ENCODE measurements around the gene SREBF2. TPM values are rescaled to one million over a fixed set of nuclear protein-coding genes. Genes with fewer than 3 reads are reported as not detected.

SREBF2 gene
- total and polyA plus RNA-seq, 2 of the 13 experiments (the other 11 are each of a cell fraction or from before 2014, with no cell fraction given): 53.8 to 72.6 TPM

DNA sequence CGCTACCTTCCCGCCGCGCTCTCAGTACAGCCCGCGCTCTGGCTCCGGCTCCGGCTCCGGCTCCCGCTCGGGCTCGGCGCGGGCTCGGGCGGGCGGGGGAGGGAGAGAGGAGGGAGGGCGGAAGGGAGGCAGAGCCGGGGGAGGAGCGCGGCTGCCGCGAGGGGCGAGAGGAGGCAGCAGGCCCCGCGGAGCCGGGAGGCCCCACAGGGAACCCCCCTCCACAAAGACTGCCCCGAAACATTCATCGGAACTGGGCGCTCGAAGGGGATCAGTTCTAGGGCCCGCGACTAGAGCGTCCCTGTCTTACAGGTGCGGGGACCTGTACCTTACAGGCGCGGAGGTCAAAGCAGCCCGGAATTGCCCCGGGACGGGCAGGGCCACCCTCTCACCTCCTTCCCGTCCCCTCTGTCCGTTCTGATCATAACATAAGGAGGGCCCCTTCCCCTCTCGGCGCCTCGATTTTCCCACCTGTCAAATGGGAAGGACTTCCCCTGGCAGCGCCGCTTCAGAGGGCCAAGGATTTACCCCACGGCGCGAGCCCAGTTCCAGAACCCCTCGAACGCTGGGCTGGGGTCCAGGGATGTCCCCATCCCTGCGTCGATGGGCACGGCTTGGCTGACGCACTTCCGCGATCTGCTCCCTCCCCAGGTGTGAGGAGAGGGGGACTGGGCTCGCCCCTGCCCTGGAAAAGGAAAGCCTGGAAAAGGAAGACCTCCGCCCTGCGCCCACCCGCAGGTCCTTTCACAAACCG, 82.3 kb downstream of the SREBF2 start, which contains the start of gene SHISA8 (continued):
- TF ChIP-seq, protein P1, sequence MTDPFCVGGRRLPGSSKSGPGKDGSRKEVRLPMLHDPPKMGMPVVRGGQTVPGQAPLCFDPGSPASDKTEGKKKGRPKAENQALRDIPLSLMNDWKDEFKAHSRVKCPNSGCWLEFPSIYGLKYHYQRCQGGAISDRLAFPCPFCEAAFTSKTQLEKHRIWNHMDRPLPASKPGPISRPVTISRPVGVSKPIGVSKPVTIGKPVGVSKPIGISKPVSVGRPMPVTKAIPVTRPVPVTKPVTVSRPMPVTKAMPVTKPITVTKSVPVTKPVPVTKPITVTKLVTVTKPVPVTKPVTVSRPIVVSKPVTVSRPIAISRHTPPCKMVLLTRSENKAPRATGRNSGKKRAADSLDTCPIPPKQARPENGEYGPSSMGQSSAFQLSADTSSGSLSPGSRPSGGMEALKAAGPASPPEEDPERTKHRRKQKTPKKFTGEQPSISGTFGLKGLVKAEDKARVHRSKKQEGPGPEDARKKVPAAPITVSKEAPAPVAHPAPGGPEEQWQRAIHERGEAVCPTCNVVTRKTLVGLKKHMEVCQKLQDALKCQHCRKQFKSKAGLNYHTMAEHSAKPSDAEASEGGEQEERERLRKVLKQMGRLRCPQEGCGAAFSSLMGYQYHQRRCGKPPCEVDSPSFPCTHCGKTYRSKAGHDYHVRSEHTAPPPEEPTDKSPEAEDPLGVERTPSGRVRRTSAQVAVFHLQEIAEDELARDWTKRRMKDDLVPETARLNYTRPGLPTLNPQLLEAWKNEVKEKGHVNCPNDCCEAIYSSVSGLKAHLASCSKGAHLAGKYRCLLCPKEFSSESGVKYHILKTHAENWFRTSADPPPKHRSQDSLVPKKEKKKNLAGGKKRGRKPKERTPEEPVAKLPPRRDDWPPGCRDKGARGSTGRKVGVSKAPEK (CRISPR knock-in tag; IDR thresholded peaks at IDR 0.05; ENCODE audit: borderline replicate concordance): no peak
- no peak for TF ChIP-seq NR2F1 (CRISPR knock-in tag; IDR thresholded peaks at IDR 0.05)
- TF ChIP-seq, protein P2, sequence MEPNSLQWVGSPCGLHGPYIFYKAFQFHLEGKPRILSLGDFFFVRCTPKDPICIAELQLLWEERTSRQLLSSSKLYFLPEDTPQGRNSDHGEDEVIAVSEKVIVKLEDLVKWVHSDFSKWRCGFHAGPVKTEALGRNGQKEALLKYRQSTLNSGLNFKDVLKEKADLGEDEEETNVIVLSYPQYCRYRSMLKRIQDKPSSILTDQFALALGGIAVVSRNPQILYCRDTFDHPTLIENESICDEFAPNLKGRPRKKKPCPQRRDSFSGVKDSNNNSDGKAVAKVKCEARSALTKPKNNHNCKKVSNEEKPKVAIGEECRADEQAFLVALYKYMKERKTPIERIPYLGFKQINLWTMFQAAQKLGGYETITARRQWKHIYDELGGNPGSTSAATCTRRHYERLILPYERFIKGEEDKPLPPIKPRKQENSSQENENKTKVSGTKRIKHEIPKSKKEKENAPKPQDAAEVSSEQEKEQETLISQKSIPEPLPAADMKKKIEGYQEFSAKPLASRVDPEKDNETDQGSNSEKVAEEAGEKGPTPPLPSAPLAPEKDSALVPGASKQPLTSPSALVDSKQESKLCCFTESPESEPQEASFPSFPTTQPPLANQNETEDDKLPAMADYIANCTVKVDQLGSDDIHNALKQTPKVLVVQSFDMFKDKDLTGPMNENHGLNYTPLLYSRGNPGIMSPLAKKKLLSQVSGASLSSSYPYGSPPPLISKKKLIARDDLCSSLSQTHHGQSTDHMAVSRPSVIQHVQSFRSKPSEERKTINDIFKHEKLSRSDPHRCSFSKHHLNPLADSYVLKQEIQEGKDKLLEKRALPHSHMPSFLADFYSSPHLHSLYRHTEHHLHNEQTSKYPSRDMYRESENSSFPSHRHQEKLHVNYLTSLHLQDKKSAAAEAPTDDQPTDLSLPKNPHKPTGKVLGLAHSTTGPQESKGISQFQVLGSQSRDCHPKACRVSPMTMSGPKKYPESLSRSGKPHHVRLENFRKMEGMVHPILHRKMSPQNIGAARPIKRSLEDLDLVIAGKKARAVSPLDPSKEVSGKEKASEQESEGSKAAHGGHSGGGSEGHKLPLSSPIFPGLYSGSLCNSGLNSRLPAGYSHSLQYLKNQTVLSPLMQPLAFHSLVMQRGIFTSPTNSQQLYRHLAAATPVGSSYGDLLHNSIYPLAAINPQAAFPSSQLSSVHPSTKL (CRISPR knock-in tag; IDR thresholded peaks at IDR 0.05): no peak
- no peak for TF ChIP-seq SOX13 (IDR thresholded peaks at IDR 0.05)
- 0 out of 4 replicates have a peak, but pooled peaks of 1 of the 2 experiments have one; percentile 7 for TF ChIP-seq SOX13 (CRISPR knock-in tag; conservative IDR thresholded peaks at IDR 0.05 in 1 of 2, IDR thresholded peaks at IDR 0.05 in 1 of 2)
- TF ChIP-seq, protein P3, sequence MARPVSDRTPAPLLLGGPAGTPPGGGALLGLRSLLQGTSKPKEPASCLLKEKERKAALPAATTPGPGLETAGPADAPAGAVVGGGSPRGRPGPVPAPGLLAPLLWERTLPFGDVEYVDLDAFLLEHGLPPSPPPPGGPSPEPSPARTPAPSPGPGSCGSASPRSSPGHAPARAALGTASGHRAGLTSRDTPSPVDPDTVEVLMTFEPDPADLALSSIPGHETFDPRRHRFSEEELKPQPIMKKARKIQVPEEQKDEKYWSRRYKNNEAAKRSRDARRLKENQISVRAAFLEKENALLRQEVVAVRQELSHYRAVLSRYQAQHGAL (CRISPR knock-in tag; IDR thresholded peaks at IDR 0.05; ENCODE audit: not compliant biosample characterization): no peak
- TF ChIP-seq, protein P4, sequence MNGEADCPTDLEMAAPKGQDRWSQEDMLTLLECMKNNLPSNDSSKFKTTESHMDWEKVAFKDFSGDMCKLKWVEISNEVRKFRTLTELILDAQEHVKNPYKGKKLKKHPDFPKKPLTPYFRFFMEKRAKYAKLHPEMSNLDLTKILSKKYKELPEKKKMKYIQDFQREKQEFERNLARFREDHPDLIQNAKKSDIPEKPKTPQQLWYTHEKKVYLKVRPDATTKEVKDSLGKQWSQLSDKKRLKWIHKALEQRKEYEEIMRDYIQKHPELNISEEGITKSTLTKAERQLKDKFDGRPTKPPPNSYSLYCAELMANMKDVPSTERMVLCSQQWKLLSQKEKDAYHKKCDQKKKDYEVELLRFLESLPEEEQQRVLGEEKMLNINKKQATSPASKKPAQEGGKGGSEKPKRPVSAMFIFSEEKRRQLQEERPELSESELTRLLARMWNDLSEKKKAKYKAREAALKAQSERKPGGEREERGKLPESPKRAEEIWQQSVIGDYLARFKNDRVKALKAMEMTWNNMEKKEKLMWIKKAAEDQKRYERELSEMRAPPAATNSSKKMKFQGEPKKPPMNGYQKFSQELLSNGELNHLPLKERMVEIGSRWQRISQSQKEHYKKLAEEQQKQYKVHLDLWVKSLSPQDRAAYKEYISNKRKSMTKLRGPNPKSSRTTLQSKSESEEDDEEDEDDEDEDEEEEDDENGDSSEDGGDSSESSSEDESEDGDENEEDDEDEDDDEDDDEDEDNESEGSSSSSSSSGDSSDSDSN (CRISPR knock-in tag; IDR thresholded peaks at IDR 0.05): peak; percentile 46; the same call in 1 of the 2 replicates
- TF ChIP-seq NRL (CRISPR knock-in tag; IDR thresholded peaks at IDR 0.05; ENCODE audit: borderline replicate concordance): peak; percentile 16; the same call in 1 of the 2 replicates
- TF ChIP-seq, protein P5, sequence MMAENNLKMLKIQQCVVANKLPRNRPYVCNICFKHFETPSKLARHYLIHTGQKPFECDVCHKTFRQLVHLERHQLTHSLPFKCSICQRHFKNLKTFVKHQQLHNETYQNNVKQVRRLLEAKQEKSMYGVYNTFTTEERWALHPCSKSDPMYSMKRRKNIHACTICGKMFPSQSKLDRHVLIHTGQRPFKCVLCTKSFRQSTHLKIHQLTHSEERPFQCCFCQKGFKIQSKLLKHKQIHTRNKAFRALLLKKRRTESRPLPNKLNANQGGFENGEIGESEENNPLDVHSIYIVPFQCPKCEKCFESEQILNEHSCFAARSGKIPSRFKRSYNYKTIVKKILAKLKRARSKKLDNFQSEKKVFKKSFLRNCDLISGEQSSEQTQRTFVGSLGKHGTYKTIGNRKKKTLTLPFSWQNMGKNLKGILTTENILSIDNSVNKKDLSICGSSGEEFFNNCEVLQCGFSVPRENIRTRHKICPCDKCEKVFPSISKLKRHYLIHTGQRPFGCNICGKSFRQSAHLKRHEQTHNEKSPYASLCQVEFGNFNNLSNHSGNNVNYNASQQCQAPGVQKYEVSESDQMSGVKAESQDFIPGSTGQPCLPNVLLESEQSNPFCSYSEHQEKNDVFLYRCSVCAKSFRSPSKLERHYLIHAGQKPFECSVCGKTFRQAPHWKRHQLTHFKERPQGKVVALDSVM (CRISPR knock-in tag; IDR thresholded peaks at IDR 0.05): peak; percentile 41; the same call in 1 of the 2 replicates
- no peak; the same call in 1 of the 2 replicates for TF ChIP-seq MYC (CRISPR knock-in tag; IDR thresholded peaks at IDR 0.05; ENCODE audit: borderline replicate concordance)

Measured in HepG2 (cell line).